ENCODE data around the gene ADARB1.

- no peak for TF ChIP-seq EP300 (IDR thresholded peaks at IDR 0.05; ENCODE audit: borderline replicate concordance in 1 of 2, low read depth in 2 of 2, low read length in 2 of 2)
- no peak for TF ChIP-seq SIN3A (conservative IDR thresholded peaks at IDR 0.05 in 1 of 2, IDR thresholded peaks at IDR 0.05 in 1 of 2; ENCODE audit: low read depth in 1 of 2, low read length in 2 of 2)
- no peak for TF ChIP-seq POLR2AphosphoS5 (IDR thresholded peaks at IDR 0.05; ENCODE audit: low read depth, low read length)
- TF ChIP-seq SIRT6 (IDR thresholded peaks at IDR 0.05; ENCODE audit: low read length), result no peak
These were observed 25.4 kb upstream of the ADARB1 start for GRCh38 chr21:45048968-45049367.

Data from H1 (cell line).